CD14-positive monocyte (primary cell): ENCODE data around the gene ADAMTS13. TPM values are rescaled to one million over a fixed set of nuclear protein-coding genes. Genes with fewer than 3 reads are reported as not detected.

Experiments used
- DNase-seq, 3 donors: peaks; one replicate each; pipeline ENCODE4 v3.0.0-alpha.2; 2011 to 2022
- H2AFZ ChIP-seq: 2 replicates; pipeline ENCODE4 v1.6.0; 2012; ENCODE audit warnings: mild to moderate bottlenecking, low read depth, low read length, inconsistent platforms; ENCODE audit not compliant: insufficient read depth, poor library complexity, severe bottlenecking
- H3K27ac ChIP-seq, 2 donors: 1 replicate in 1 of 2; 2 replicates in 1 of 2; pipeline ENCODE4 v1.5.1; 2012 to 2013; ENCODE audit warnings: low read length in 2 of 2, control low read depth in 1 of 2, inconsistent platforms in 1 of 2, low read depth in 1 of 2, mild to moderate bottlenecking in 1 of 2
- H3K27me3 ChIP-seq, 2 donors: one replicate each; pipeline versions ENCODE4 v1.6.0 to v1.6.1; 2011 to 2013; ENCODE audit warnings: low read length in 2 of 2; ENCODE audit not compliant: control insufficient read depth in 2 of 2, insufficient read depth in 2 of 2
- H3K36me3 ChIP-seq, 2 donors: replicated peaks in 1 of 2; 1 replicate in 1 of 2; 2 replicates in 1 of 2; pipeline versions ENCODE4 v1.5.1 to v1.6.1; 2012 to 2013; ENCODE audit warnings: low read length in 2 of 2, control low read depth in 1 of 2, inconsistent platforms in 1 of 2, mild to moderate bottlenecking in 1 of 2; ENCODE audit not compliant: insufficient read depth in 2 of 2, control insufficient read depth in 1 of 2
- H3K4me1 ChIP-seq, 2 donors: 1 replicate in 1 of 2; 2 replicates in 1 of 2; pipeline versions ENCODE4 v1.5.1 to v1.6.1; 2012 to 2013; ENCODE audit warnings: low read length in 2 of 2, control low read depth in 1 of 2, inconsistent platforms in 1 of 2, mild to moderate bottlenecking in 1 of 2, moderate library complexity in 1 of 2; ENCODE audit not compliant: insufficient read depth in 2 of 2, control insufficient read depth in 1 of 2
- H3K4me2 ChIP-seq: replicated peaks from 2 replicates; pipeline ENCODE3; 2012; ENCODE audit warnings: low read length, moderate library complexity, mild to moderate bottlenecking; ENCODE audit not compliant: poor library complexity, severe bottlenecking; ENCODE audit errors: extremely low read depth
- H3K4me3 ChIP-seq, 3 experiments: fragments of 200-600 bp in 1 of 3; sonication (generic) in 1 of 3; replicated peaks in 1 of 3; 1 replicate in 2 of 3; 2 replicates in 1 of 3; pipeline ENCODE4 v1.5.1; 2011 to 2013; ENCODE audit warnings: low read length in 3 of 3, mild to moderate bottlenecking in 3 of 3, control low read depth in 2 of 3, low read depth in 2 of 3, inconsistent platforms in 1 of 3, moderate library complexity in 1 of 3
- H3K79me2 ChIP-seq: 2 replicates; pipeline ENCODE4 v1.6.0; 2012; ENCODE audit warnings: mild to moderate bottlenecking, control low read depth, inconsistent platforms, low read length, moderate library complexity; ENCODE audit not compliant: insufficient read depth
- H3K9ac ChIP-seq: 2 replicates; pipeline ENCODE4 v1.6.0; 2017; ENCODE audit warnings: low read length, mild to moderate bottlenecking; ENCODE audit not compliant: insufficient read depth, poor library complexity, severe bottlenecking
- H3K9me3 ChIP-seq, 2 donors: replicated peaks in 1 of 2; 1 replicate in 1 of 2; 2 replicates in 1 of 2; pipeline versions ENCODE4 v1.5.1 to v1.6.1; 2012 to 2013; ENCODE audit warnings: low read length in 2 of 2, control low read depth in 1 of 2; ENCODE audit not compliant: control insufficient read depth in 1 of 2, insufficient read depth in 1 of 2
- H4K20me1 ChIP-seq: 2 replicates; pipeline ENCODE4 v1.6.0; 2012; ENCODE audit warnings: mild to moderate bottlenecking, low read length, control low read depth, moderate library complexity; ENCODE audit not compliant: insufficient read depth
- H3K27ac Mint-ChIP-seq, 7 donors: one replicate each; pipeline ENCODE4 v1.8.0; 2020; ENCODE audit warnings: mild to moderate bottlenecking in 7 of 7, mixed read lengths in 7 of 7, moderate library complexity in 6 of 7, inconsistent platforms in 2 of 7
- H3K27me3 Mint-ChIP-seq, 3 donors: one replicate each; pipeline ENCODE4 v1.8.0; 2021 to 2022; ENCODE audit warnings: low read depth in 3 of 3, mild to moderate bottlenecking in 3 of 3, mixed read lengths in 3 of 3, moderate library complexity in 3 of 3, inconsistent platforms in 1 of 3
- H3K36me3 Mint-ChIP-seq, 2 donors: one replicate each; pipeline ENCODE4 v1.8.0; 2020; ENCODE audit warnings: mixed read lengths in 2 of 2, inconsistent platforms in 1 of 2, mild to moderate bottlenecking in 1 of 2
- H3K4me1 Mint-ChIP-seq: one replicate; pipeline ENCODE4 v1.8.0; 2020; ENCODE audit warnings: mild to moderate bottlenecking, mixed read lengths
- H3K4me3 Mint-ChIP-seq, 2 donors: one replicate each; pipeline ENCODE4 v1.8.0; 2020; ENCODE audit warnings: mild to moderate bottlenecking in 2 of 2, mixed read lengths in 2 of 2, moderate library complexity in 1 of 2
- H3K9me3 Mint-ChIP-seq, 7 donors: one replicate each; pipeline ENCODE4 v1.8.0; 2020 to 2022; ENCODE audit warnings: mixed read lengths in 7 of 7, mild to moderate bottlenecking in 6 of 7, moderate library complexity in 6 of 7, inconsistent platforms in 2 of 7
- WGBS: methylation state at CpG from one replicate; pipeline ENCODE4 v1.1.5; 2013; ENCODE audit warnings: missing lambda C conversion rate; ENCODE audit not compliant: insufficient coverage; 5-methylcytosine and 5-hydroxymethylcytosine counted together
- intact Hi-C, 2 donors: fragments of 100-400 bp; cut with micrococcal nuclease; formaldehyde crosslinking; loops; one replicate each; pipeline versions ENCODE4 v1.15.0 to v1.15.1; 2023
- polyA plus RNA-seq, 3 donors: library from polyadenylated mRNA; depleted of rRNA in 1 of 3; unstranded in 2 of 3; stranded (reverse) in 1 of 3; fragments of 300-500 nt in 2 of 3; fragments of >200 nt in 1 of 3; fragmentation: Illumina TruSeq in 2 of 3; gene quantifications; 1 replicate in 2 of 3; 2 replicates in 1 of 3; pipeline ENCODE4 v1.2.3, GENCODE V29; 2012 to 2021
- TF ChIP-seq, protein P1 (sequence below): fragments of 200-600 bp; IDR thresholded peaks from one replicate; pipeline ENCODE4 v1.8.0; 2022; ENCODE audit warnings: antibody characterized with exemption, mild to moderate bottlenecking

Gene ADAMTS13
- polyA plus RNA-seq, 3 donors = 0.77 TPM; not detected in 2

DNA sequence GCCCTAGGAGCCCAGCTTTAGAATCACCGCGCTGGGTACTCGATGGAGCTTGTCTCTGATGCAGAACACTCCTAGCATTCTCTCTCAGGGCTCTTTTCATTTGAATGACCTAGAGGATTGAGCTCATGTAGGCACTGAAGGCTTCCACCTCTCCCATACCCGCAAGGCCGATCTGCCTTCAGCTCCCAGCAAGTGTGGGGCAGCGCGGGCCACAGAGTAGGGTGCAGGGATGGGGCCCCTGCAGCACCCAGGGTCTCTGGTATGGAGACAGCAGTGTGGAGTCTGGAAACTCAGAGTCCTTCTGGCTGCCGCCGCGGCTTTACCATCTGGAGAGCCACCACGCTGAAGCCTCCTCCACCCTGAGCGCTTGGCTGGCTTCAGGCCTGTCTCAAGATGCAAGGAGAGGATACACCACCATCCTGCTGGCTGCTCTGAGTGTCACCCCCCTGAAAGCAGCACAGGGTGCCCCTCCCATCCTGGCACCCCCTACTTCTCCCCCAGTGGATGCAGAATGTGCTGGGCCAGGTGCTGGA lies 33.1 kb upstream of the ADAMTS13 start:
- WGBS = 99% methylated on average over 7 of the region's 12 CpGs
- H3K4me3 ChIP-seq = no peak overlapping the region
- H3K79me2 ChIP-seq = no peaks in the 10 kb centered on the region
- H3K9ac ChIP-seq = no peak overlapping the region
- no peaks in the 10 kb centered on the region for H4K20me1 ChIP-seq
- Mint-ChIP-seq H3K36me3 (no peaks in the 10 kb centered on the region), H3K27ac (no peak overlapping the region), H3K27me3 (peaks cover 2 to 11% (median 6%) of the 10 kb centered on the region in 3 donors), H3K4me1 (no peaks in the 10 kb centered on the region), H3K9me3 (peaks cover 0 to 3% (median 0%) of the 10 kb centered on the region in 7 donors), H3K4me3 (no peak overlapping the region)
- intact Hi-C loops = no loop called here
- TF ChIP-seq, protein P1, sequence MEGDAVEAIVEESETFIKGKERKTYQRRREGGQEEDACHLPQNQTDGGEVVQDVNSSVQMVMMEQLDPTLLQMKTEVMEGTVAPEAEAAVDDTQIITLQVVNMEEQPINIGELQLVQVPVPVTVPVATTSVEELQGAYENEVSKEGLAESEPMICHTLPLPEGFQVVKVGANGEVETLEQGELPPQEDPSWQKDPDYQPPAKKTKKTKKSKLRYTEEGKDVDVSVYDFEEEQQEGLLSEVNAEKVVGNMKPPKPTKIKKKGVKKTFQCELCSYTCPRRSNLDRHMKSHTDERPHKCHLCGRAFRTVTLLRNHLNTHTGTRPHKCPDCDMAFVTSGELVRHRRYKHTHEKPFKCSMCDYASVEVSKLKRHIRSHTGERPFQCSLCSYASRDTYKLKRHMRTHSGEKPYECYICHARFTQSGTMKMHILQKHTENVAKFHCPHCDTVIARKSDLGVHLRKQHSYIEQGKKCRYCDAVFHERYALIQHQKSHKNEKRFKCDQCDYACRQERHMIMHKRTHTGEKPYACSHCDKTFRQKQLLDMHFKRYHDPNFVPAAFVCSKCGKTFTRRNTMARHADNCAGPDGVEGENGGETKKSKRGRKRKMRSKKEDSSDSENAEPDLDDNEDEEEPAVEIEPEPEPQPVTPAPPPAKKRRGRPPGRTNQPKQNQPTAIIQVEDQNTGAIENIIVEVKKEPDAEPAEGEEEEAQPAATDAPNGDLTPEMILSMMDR = no peak
- no peaks in the 10 kb centered on the region for H3K27me3 ChIP-seq
- no peaks in the 10 kb centered on the region for H3K36me3 ChIP-seq
- H2AFZ ChIP-seq = no peak overlapping the region
- no peak for DNase-seq
- H3K9me3 ChIP-seq = no peaks in the 10 kb centered on the region
- H3K27ac ChIP-seq = no peak overlapping the region
- H3K4me2 ChIP-seq = no peak overlapping the region
- H3K4me1 ChIP-seq = no peaks in the 10 kb centered on the region

DNA sequence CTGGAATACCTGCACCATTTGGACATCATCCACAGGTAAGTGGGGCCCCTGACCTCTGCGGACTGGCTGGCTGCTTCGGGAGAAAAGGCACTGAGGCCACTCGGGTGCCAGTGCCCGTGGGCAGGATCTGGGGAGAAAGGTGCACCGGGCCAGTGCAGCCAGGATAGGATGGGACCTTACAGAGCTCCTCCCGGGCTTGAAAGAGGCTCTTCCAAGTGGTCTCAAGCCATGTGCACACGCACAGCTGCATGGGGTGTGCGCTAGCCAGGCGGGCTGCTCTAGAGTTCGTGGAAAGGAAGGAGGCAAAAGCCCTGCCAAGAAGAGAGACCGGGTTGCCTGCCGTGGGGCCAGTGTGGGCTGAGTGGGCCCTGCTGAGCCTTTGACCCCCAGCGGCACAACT lies 32.6 kb upstream of the ADAMTS13 start:
- H3K4me3 Mint-ChIP-seq = no peak overlapping the region
- no peak for DNase-seq
- H3K36me3 Mint-ChIP-seq = no peaks in the 10 kb centered on the region
- Histone ChIP-seq H3K9ac (no peak overlapping the region), H3K4me1 (no peaks in the 10 kb centered on the region), H3K27me3 (no peaks in the 10 kb centered on the region), H3K9me3 (no peaks in the 10 kb centered on the region), H3K4me3 (no peak overlapping the region), H3K27ac (no peak overlapping the region), H3K79me2 (no peaks in the 10 kb centered on the region), H2AFZ (no peak overlapping the region), H3K4me2 (no peak overlapping the region), H4K20me1 (no peaks in the 10 kb centered on the region), H3K36me3 (no peaks in the 10 kb centered on the region)
- intact Hi-C loops = no loop called here
- WGBS = 95% methylated on average over 13 of the region's 13 CpGs
- H3K4me1 Mint-ChIP-seq = no peaks in the 10 kb centered on the region
- TF ChIP-seq, protein P1 = no peak
- peaks cover 0 to 3% (median 0%) of the 10 kb centered on the region in 7 donors for H3K9me3 Mint-ChIP-seq
- H3K27ac Mint-ChIP-seq = no peak overlapping the region
- peaks cover 4 to 12% (median 6%) of the 10 kb centered on the region in 3 donors for H3K27me3 Mint-ChIP-seq
